Measurements from ENCODE around the gene CHAC1. TPM values are rescaled to one million over a fixed set of nuclear protein-coding genes. Genes with fewer than 3 reads are reported as not detected.

CHAC1 gene
- polyA plus RNA-seq, 2 of the 4 experiments (the other 2 are of a cell fraction) = 4.9 to 22.2 TPM

DNA sequence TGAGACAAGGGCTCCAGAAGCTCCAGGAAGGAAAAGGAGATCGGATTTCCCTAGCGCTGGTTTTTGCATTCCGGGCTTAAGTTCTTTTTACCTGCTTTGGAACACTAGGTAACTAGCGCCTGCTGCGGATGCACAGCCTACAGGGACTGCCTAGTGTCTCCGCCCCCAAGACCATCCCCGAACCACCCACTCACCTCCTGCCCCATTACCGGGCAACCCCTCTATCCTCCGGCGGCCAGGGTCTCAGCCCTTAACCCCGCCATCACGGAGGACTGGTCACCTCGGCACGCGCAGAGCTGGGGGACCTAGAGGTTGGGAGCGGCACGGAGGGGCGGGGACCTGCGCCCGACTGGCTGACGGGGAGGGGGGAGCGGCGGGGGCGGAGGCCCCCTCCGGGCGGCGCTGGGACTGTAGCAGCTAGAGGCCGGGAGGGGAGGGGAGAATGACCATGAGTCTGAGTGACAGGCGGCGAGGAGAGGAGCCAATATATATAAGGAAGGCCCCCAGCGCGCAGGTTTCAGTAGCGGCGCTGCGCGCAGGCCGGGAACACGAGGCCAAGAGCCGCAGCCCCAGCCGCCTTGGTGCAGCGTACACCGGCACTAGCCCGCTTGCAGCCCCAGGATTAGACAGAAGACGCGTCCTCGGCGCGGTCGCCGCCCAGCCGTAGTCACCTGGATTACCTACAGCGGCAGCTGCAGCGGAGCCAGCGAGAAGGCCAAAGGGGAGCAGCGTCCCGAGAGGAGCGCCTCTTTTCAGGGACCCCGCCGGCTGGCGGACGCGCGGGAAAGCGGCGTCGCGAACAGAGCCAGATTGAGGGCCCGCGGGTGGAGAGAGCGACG lies 24.2 kb upstream of the CHAC1 start, which contains the start of gene DLL4:
DLL4 (plus strand) TSS at position 520 of the 839 bp plus-strand sequence. CDS start 329 bp downstream, outside the sequence.
- 5% methylated on average over 12 of the region's 71 CpGs for WGBS (ENCODE audit: missing lambda C conversion rate)
- no peaks in the 10 kb centered on the region for H3K9me3 ChIP-seq
- TF ChIP-seq RNF2 (IDR thresholded peaks at IDR 0.05; ENCODE audit: borderline replicate concordance, low read depth) (no peak), FOSL2 (IDR thresholded peaks at IDR 0.05) (no peak), FOSL2 (CRISPR knock-in tag; IDR thresholded peaks at IDR 0.05) (no peak), RAD21 (conservative IDR thresholded peaks at IDR 0.05 in 1 of 2, IDR thresholded peaks at IDR 0.05 in 1 of 2) (no peak), CBX2 (IDR thresholded peaks at IDR 0.05; ENCODE audit: borderline replicate concordance, low read depth) (no peak), JUNB (IDR thresholded peaks at IDR 0.05) (no peak), NFE2L2 (conservative IDR thresholded peaks at IDR 0.05; ENCODE audit: low read length) (no peak), ZNF302 (CRISPR knock-in tag; IDR thresholded peaks at IDR 0.05) (no peak), BHLHE40 (IDR thresholded peaks at IDR 0.05; ENCODE audit: low read depth, low read length) (no peak), ZFP36 (IDR thresholded peaks at IDR 0.05; ENCODE audit: borderline replicate concordance, partially characterized antibody) (no peak), HOXA7 (CRISPR knock-in tag; IDR thresholded peaks at IDR 0.05) (no peak), RFX5 (IDR thresholded peaks at IDR 0.05) (no peak), CBX8 (IDR thresholded peaks at IDR 0.05) (no peak), GATA3 (IDR thresholded peaks at IDR 0.05; ENCODE audit: borderline replicate concordance) (no peak), FOSB (CRISPR knock-in tag; IDR thresholded peaks at IDR 0.05) (no peak), POLR2AphosphoS2 (conservative IDR thresholded peaks at IDR 0.05; ENCODE audit: low read length) (no peak), ZC3H11A (IDR thresholded peaks at IDR 0.05) (no peak), CEBPB (IDR thresholded peaks at IDR 0.05) (no peak), RCOR1 (IDR thresholded peaks at IDR 0.05; ENCODE audit: low read depth, low read length) (no peak), ESRRA (IDR thresholded peaks at IDR 0.05; ENCODE audit: borderline replicate concordance, low read length) (no peak), HEYL (CRISPR knock-in tag; IDR thresholded peaks at IDR 0.05) (no peak), CHD4 (IDR thresholded peaks at IDR 0.05; ENCODE audit: borderline replicate concordance) (no peak), POLR2A (IDR thresholded peaks at IDR 0.05; ENCODE audit: low read length) (peak; percentile 70), JUN (IDR thresholded peaks at IDR 0.05) (peak in 1 of 2 experiments; percentile 17; a peak in 1 of 5 replicates), NR3C1 (IDR thresholded peaks at IDR 0.05) (no peak), SREBF2 (IDR thresholded peaks at IDR 0.05) (no peak), TP53 (CRISPR knock-in tag; IDR thresholded peaks at IDR 0.05) (no peak), KDM5A (IDR thresholded peaks at IDR 0.05) (no peak), RARB (CRISPR knock-in tag; IDR thresholded peaks at IDR 0.05) (no peak)
- TF ChIP-seq, protein P1, sequence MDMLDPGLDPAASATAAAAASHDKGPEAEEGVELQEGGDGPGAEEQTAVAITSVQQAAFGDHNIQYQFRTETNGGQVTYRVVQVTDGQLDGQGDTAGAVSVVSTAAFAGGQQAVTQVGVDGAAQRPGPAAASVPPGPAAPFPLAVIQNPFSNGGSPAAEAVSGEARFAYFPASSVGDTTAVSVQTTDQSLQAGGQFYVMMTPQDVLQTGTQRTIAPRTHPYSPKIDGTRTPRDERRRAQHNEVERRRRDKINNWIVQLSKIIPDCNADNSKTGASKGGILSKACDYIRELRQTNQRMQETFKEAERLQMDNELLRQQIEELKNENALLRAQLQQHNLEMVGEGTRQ (IDR thresholded peaks at IDR 0.05) = no peak
- TF ChIP-seq, protein P2, sequence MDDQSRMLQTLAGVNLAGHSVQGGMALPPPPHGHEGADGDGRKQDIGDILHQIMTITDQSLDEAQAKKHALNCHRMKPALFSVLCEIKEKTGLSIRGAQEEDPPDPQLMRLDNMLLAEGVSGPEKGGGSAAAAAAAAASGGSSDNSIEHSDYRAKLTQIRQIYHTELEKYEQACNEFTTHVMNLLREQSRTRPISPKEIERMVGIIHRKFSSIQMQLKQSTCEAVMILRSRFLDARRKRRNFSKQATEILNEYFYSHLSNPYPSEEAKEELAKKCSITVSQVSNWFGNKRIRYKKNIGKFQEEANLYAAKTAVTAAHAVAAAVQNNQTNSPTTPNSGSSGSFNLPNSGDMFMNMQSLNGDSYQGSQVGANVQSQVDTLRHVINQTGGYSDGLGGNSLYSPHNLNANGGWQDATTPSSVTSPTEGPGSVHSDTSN (IDR thresholded peaks at IDR 0.05) = no peak
- TF ChIP-seq, protein P3, sequence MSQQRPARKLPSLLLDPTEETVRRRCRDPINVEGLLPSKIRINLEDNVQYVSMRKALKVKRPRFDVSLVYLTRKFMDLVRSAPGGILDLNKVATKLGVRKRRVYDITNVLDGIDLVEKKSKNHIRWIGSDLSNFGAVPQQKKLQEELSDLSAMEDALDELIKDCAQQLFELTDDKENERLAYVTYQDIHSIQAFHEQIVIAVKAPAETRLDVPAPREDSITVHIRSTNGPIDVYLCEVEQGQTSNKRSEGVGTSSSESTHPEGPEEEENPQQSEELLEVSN (IDR thresholded peaks at IDR 0.05; ENCODE audit: borderline replicate concordance, low read depth) = 0 out of 2 replicates have a peak, but pooled peaks have one; percentile 50
- TF ChIP-seq, protein P4, sequence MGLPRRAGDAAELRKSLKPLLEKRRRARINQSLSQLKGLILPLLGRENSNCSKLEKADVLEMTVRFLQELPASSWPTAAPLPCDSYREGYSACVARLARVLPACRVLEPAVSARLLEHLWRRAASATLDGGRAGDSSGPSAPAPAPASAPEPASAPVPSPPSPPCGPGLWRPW (IDR thresholded peaks at IDR 0.05) = no peak
- TF ChIP-seq, protein P5, sequence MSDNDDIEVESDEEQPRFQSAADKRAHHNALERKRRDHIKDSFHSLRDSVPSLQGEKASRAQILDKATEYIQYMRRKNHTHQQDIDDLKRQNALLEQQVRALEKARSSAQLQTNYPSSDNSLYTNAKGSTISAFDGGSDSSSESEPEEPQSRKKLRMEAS (IDR thresholded peaks at IDR 0.05) = peak; percentile 50
- TF ChIP-seq, protein P6, sequence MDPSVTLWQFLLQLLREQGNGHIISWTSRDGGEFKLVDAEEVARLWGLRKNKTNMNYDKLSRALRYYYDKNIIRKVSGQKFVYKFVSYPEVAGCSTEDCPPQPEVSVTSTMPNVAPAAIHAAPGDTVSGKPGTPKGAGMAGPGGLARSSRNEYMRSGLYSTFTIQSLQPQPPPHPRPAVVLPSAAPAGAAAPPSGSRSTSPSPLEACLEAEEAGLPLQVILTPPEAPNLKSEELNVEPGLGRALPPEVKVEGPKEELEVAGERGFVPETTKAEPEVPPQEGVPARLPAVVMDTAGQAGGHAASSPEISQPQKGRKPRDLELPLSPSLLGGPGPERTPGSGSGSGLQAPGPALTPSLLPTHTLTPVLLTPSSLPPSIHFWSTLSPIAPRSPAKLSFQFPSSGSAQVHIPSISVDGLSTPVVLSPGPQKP (IDR thresholded peaks at IDR 0.05; ENCODE audit: low read depth, low read length) = no peak
- ATAC-seq (peak; percentile 54 to 74), FAIRE-seq (no peak), DNase-seq (ENCODE audit: low read depth in 1 of 2, low spot score in 1 of 2) (peak; percentile 57 to 73)
- peak within 1 kb of the TSS; percentile 48 for H3K4me3 ChIP-seq
- H3K27ac ChIP-seq = peak within 1 kb of the TSS in 1 of 2 experiments; percentile 63; a peak in 3 of 6 replicates
- peak within 1 kb of the TSS; percentile 99 for H3K4me2 ChIP-seq
- ChIA-PET CTCF (interaction anchor here (0.6 to 6.8 kb wide), 10 partner anchors 10 to 256 kb away, joined by 3 to 70 read pairs (median 13); no protein-coding TSS in a partner anchor), POLR2A (interaction anchor here (0.6 to 2.9 kb wide), 5 partner anchors 12 to 71 kb away, joined by 3 to 16 read pairs (median 3); no protein-coding TSS in a partner anchor)
- peaks cover 24% of the 10 kb centered on the region; the same call in 1 of the 3 replicates for H3K4me1 ChIP-seq
